NCI-H446 (cell line): Measurements from ENCODE around the gene DISP1.

Experiments used
- DNase-seq, 2 experiments: peaks; one replicate each; lab custom pipeline; 2025; lab: John Stamatoyannopoulos, UW

Gene DISP1, protein sequence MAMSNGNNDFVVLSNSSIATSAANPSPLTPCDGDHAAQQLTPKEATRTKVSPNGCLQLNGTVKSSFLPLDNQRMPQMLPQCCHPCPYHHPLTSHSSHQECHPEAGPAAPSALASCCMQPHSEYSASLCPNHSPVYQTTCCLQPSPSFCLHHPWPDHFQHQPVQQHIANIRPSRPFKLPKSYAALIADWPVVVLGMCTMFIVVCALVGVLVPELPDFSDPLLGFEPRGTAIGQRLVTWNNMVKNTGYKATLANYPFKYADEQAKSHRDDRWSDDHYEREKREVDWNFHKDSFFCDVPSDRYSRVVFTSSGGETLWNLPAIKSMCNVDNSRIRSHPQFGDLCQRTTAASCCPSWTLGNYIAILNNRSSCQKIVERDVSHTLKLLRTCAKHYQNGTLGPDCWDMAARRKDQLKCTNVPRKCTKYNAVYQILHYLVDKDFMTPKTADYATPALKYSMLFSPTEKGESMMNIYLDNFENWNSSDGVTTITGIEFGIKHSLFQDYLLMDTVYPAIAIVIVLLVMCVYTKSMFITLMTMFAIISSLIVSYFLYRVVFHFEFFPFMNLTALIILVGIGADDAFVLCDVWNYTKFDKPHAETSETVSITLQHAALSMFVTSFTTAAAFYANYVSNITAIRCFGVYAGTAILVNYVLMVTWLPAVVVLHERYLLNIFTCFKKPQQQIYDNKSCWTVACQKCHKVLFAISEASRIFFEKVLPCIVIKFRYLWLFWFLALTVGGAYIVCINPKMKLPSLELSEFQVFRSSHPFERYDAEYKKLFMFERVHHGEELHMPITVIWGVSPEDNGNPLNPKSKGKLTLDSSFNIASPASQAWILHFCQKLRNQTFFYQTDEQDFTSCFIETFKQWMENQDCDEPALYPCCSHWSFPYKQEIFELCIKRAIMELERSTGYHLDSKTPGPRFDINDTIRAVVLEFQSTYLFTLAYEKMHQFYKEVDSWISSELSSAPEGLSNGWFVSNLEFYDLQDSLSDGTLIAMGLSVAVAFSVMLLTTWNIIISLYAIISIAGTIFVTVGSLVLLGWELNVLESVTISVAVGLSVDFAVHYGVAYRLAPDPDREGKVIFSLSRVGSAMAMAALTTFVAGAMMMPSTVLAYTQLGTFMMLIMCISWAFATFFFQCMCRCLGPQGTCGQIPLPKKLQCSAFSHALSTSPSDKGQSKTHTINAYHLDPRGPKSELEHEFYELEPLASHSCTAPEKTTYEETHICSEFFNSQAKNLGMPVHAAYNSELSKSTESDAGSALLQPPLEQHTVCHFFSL (N-terminal part only)

DNA sequence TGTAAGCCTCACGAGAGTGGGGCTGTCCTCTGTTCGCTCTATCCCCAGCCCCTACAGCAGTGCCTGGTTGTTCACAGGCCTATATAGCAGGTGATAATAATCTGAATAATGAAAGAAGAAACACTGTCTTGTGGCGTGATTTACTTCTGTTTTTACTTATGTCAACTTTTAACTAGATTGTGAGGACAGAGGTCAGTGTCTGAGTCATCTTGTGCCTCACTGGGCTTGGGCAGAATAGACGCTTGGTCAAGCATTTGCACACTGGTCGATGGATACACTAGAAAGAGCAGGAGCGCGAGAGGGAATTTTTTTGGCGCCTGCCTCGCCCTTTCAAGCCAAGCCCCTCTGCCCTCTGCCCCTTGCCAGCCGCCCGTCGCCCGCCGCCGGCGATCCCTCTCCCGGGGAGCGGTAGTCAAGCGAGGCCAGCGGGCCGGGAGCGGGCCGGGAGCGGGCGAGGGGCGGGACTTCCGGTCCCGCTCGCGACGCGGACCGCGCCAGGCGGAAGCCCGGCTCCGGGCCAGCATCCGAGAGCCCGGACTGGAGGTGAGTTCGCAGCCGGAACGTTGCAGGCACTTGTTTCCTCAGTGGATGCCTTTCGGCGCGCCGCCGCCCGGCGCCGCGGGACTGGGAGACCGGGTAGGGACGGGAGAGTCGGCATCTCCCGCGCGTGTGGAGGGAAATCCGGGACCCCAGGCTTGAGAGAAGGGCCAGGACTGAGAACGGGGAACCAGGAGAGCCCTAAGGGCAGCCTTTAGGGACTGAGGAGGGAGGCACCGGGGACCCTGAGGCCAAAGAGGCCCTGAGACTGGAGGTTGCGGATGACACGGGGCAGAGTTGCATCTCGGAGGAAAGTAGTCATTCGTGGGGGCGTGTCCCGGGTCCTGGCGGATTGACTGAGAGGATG, at the start of gene DISP1:
DISP1 (plus strand) TSS at position 504 of the 904 bp plus-strand sequence. CDS start 127,785 bp downstream, outside the sequence.
- DNase-seq: peak; percentile 57 to 88

GRCh38 chr1:222767152-222767571, 47.7 kb upstream of the DISP1 start:
- DNase-seq: no peak

GRCh38 chr1:222768592-222768991, 46.2 kb upstream of the DISP1 start:
- DNase-seq: no peak

GRCh38 chr1:222769181-222769580, 45.7 kb upstream of the DISP1 start:
- DNase-seq: no peak

DNA sequence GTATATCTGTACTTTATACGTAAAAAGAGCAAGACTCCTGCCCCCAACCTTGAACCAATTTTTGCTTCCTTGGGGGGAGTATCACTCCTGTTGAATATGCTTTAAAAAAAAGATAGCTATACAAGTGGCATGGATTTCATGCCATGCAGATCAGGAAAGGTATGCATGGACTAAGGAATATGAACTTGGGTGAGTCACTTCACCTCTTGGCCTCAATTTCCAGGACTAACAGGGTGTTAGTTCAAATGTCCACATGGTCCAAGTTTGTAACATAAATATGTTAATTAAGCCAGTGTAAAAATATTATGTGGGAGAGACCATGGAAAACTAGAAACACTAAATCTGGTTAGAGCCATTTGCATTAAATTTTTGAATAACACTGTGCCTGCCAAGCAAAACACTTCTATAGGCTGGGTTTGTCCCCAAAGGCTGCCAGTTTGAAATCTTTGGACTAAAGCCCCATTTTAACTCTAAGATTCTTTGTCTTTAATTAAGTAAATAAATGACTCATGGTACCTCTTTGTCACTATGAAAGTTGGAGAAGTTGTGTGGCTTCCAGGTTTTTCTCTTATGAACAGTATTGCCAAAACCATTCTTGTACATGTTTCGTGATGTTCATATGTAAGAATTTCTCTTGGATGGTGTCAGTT, 44.7 kb upstream of the DISP1 start:
- DNase-seq: peak in 1 of 2 experiments; percentile 19

GRCh38 chr1:222772996-222773379, 41.9 kb upstream of the DISP1 start:
- DNase-seq: peak in 1 of 2 experiments; percentile 66

GRCh38 chr1:222777463-222777862, 37.4 kb upstream of the DISP1 start:
- DNase-seq: no peak

GRCh38 chr1:222777977-222778376, 36.9 kb upstream of the DISP1 start:
- no peak for DNase-seq

- DNase-seq: no peak
Measured at GRCh38 chr1:222781251-222781650, 33.6 kb upstream of the DISP1 start.

DNA sequence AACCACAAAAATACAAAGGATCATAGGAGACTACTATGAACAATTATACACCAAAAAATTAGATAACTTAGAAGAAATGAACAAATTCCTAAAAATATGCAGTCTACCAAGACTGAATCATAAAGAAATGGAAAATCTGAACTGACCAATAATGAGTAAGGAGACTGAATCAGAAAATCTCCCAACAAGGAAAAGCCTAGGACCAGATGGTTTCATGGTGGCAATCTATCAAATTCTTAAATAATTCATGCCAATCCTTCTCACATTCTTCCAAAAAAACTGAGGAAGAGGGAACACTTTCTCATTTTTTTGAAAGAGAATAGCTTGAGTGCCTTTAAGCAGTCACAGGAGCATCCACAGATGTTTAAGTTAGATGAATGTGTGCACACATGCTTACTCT, 31.8 kb upstream of the DISP1 start:
- peak in 1 of 2 experiments; percentile 33 for DNase-seq

GRCh38 chr1:222784371-222784770, 30.5 kb upstream of the DISP1 start:
- DNase-seq: no peak

DNA sequence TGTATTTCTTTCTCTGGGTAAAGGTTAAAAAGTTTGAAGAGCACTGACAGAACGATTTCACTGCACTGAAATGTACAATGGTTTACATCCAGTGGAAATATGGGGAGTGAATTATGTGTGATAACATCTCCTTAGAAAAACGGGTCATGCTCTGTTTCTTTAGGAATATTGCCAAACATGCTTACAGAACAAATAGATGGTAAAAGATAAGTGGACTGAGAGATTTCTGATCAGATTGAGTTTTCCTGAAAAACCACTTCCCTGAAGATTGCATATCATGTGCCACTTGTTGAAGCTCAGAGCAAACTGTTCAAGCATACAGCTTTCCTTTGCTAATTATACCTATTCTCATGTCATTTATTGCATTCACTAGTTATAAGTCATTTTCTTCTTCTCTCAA, 29.9 kb upstream of the DISP1 start:
- no peak for DNase-seq

GRCh38 chr1:222785529-222785928, 29.3 kb upstream of the DISP1 start:
- no peak for DNase-seq

- DNase-seq: no peak
Measured at GRCh38 chr1:222786121-222786520, 28.7 kb upstream of the DISP1 start.

- DNase-seq: no peak
Measured at GRCh38 chr1:222787729-222788128, 27.1 kb upstream of the DISP1 start.

DNA sequence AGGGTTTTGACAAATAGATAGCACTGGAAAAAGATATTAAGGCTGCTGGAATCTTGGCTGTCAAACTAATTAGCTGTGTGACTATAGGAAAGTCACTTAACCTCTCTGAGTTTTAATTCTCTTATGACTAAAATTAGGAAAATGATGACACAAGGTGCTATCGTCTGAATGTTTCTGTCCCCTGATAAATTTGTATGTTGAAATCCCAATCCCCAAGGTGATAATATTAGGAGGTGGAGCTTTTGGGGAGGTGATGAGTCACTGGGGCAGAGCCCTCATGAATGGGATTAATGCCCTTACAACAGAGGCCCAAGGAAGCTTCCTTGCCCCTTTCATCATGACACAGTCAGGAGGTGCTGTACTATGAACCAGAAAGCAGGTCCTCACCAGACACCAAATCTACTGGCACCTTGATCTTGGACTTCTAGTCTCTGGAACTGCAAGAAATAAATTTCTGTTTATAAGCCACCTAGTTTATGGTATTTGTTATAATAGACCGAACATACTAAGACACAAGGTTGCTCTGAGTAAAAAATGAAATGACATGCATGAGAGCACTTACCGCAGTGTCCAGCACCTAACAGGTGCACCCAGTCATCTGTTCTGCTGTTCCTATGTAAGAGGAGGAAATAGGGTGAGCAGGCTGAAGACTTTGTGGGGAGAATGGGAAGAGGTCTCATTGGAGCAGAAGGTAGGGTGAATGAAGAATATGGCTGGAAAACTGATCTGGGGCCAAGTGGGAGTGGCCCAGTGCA, 26.3 kb upstream of the DISP1 start:
- no peak for DNase-seq

DNA sequence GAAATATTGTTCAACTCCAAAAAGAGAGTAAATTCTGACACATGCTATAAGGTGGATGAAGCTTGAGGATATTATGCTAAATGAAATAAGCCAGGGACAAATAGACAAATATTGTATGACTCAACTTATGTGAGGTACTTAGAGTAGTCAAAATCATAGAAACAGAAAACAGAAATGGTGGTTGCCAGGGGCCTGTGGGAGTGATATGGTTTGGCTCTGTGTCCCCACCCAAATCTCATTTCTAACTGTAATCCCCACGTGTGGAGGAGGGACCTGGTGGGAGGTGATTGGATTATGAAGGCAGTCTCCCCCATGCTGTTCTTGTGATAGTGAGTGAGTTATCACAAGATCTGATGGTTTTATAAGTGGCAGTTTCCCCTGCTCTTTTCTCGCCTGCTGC, 24.7 kb upstream of the DISP1 start:
- no peak for DNase-seq

GRCh38 chr1:222790520-222790919, 24.3 kb upstream of the DISP1 start:
- no peak for DNase-seq

DNA sequence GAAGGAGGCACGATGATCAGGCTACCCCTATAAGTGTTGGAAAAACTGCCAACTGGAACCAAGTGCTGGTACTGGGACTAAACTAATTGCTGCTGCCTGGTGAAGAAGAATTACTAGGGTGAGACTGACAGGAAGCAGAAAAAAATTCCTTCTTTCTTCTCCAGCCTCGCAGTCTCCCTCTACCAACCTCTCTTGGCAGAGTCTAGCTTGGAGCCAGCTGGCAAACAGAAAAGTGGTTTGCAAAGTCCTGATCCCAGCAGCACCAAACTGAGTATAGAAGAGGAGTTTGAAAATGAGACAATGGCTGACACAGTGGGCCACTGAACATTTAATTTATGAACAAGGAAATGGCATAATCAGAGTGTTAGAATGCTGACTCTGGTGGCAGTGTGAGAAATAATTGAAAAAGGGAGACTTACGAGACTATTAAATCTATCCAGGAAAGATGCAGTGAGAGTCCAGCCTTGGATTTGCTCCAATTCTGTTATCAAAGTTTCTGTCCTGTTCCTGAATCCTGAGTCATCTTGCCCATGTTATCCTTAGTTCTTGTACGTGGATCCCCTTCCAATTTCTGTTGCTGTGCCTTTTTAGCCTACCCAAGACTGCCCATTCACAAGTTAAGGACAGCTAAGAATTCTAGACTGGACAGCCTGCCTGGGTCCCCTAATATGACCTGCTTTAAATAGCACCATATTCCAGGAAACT, 23.7 kb upstream of the DISP1 start:
- DNase-seq: peak in 1 of 2 experiments; percentile 36
